NCI-H1694 (cell line): ENCODE measurements around the gene FAM131B.
"Not testable (repeated sequence)": the region's sequence is repeated elsewhere in the genome, so short reads cannot be mapped to it uniquely, and the experiment has no call there.

Experiments
- DNase-seq: peaks from one replicate; lab custom pipeline; 2025; lab: John Stamatoyannopoulos, UW

FAM131B gene

DNA sequence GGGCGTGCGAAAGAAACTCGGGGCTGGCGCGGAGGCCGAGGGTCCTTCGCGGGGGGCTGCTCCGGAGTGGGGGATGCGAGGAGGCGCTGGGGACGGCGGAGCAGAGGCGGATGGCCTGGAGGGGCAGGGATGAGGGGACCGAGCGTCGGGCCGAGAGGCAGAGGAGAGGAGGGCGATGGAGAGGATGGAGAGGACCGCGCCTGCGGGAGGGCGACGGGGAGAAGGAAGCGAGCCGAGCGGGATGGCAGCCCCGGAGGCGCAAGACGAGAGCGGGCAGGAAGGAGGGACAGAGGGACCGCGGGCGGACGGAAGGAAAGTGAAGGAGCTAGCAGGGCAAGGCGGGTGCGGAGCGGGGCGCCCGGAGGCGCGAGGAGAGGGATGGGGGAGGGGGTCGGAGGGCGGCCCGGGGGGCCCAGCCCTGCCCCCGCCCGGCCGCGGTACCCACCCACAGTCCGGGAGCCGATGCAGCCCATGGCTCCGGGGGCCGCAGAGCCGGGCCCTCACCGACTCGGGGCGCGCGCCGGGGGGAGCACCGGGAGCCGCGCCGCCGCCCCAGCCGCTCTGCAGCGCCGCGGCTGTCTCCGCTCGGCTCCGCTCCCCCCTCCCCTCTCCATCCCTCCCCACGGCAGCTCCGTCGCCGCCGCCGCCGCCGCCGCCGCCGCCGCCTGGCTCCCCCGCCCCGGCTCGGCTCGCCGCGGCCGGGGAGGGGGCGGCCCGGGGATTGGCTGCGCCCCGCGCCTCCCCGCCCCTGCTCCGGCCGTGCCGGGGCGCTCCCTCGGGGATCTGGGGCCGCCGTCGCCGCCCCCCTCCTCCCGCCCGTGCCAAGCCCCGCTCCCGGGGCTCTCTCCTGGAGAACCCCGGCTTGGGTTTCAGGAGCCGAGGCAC lies at the start of gene FAM131B:
TSS of gene FAM131B (minus strand) at position 583 of the 885 bp plus-strand sequence. CDS start at position 473, 110 bp downstream.
- no peak for DNase-seq

- DNase-seq, result no peak
Measured at GRCh38 chr7:143411976-143412708, 49.6 kb upstream of the FAM131B start.

DNA sequence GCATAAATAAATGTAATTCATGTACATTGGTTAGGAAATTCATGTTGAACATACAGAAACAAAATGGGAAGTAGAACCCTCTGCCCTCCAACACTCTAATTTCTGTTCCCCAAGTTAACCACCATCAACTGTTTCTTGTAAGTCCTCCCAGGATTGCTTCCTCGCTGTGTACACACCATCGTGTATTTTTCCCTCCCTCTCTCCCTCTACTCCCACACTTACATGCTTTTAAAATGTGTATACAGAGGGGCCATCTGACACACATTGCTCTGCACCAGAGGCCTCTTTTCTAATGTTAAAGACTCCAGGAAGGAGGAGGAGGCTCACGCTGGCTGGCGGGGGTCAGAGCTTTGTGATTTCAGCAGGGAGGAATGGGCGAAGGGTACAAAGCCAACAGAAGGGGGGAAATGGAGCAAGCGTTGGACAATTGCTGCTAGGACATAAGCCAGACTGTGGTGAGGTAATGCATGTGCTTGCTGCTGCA lies 48.0 kb upstream of the FAM131B start:
- DNase-seq, result no peak

DNA sequence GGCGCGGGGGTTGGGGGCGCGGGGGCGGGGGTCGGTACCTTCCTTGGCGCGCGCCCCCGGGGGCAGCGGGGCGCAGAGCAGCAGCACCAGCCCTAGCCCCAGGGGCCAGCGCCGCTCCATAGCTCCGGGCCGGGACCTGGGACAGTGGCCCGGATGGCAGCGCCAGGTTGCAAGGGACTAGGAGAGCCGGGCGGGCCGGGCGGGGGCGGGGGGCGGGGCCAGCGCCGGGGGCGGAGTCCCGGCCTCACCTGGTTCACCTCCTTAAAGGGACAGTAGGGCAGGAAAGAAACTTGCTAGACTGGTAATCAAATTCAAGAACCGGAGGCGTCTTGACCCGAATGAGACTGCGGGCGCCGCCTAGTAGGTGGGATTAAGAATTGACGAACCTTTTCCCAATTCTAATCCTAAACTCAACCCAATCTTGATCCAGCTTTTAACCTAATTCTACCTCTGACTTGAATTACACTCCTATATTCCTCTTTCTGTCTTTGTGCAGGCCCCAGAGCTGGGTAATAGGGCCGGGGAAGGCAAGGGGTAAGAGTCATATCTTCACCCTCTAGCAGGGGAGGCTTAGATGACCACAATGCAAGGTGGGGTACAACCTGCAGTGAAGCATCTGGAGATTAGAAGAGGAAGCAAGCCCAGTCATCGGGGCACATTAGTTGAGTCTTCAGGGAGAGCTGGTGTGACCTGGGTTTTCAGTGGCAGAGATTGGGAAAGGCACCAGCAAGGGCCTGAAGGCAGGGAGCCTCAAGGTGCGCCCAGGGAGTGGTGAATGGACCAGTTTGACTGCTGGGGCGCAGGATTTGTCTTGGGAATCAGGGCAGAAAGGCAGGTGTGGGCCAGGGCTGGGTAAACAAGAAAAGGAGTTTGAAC lies 46.4 kb upstream of the FAM131B start, which contains the start of gene EPHA1:
TSS of gene EPHA1 (minus strand) at position 171 of the 876 bp plus-strand sequence. CDS start at position 120, 51 bp downstream.
- no peak for DNase-seq

DNA sequence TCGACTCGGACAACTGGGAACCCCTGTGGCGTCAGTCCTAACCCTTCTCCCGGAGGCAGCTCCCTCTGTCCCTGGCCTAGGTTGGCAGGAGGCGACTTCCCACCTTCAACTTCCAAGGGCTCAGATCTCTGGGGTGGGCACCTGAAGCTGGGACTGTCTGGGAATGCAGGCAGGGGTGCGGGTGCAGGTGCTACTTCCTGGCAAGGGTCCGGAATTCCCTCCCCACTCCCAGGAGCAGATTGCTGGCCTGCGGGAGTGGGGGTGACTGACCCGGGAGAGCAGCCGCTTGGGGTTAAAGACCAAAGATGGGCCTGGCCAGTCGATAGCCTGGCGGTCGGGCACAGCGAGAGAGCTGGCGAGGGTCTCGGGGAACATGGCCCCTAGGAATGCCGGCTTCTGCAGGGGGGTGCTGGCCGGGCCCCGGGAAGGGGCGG lies 45.8 kb upstream of the FAM131B start:
- DNase-seq, result no peak

DNA sequence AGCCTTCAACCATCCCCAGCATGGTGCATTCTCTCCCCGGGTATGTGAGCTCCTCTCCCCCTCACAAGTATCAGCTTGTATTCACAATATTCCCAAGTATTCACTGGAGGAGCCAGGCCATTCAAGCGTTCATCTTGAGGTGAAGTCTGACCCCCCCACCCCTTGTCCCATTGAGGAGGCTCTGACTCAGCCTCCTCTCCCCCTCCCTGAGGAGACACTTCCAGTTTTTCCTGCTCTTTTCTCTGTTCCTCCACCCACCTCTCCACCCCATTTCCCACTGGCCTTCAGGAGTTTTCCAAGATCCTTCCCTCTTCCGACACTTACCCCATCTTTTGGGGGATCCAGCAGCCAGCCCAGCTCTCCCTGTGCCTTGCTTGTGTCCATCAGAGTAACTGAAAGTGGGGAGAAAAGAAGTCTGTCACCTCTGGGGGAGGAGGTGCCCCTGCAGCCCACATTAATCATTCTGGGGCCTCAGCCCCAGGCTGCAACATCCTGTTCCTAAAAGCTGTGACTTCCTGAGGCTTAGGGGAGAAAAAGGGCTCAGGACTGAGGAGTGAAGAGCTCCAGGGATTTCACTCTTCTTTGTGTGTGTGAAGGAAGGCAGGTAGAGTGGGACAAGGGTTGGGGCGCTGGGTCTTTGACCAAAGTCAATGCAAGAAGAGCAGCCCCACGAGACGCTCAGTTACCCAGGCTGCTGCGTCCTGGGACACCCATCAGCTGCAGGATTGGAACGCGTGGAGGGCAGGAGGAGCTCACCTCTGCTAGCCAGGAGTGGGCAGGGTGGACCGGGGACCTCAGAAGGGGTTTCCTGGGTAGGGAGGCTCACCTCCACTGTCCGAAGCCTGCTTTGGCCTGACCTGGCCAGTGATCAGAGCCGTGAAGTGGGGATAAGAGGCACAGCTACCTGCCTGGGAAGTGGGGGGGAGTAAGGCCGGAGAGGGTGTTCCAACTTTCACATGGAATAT lies 45.1 kb upstream of the FAM131B start:
- DNase-seq, result no peak

GRCh38 chr7:143406002-143406357 lies 43.5 kb upstream of the FAM131B start:
- no peak for DNase-seq

DNA sequence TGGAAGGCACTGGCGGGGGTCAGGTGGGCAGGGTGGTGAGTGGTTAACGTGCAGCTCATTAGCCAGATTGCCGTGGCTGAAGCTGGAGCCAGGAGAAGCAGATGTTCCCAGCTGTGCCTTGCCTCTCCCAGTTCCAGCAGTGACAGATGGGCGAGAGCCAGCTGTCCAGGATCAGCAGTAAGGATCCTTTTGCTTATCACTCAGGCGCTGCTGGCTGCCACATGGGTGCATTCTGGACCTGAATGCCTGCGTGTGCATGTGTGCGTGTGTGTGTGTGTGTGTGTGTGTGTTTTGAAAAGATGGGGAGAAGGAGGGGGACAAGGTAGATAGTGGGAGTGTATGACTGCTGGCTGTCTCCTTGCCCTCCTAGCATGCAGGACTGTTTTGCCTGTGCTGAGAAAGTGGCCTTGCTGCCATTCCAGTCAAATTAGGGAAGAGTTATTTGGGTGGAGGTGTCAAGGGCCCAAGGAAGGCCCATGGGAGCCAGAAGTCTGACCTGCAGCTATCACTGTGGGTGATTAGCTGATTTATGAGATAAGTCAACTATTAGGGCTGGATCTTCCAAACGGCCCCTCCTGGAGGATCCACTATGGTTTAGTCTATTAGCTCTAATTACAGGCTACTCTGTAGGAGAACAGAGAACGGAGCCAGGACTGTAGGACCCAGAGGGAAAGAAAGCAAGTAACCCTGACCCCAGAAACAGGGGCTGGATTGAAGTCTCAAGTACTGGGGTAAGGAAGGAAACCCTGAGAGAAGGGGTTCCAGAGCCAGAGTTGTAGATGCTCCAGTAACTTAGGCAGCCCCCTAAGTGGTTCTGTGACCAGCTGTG lies 42.9 kb upstream of the FAM131B start:
- no peak for DNase-seq

GRCh38 chr7:143402233-143402632 lies 39.7 kb upstream of the FAM131B start:
- not testable (repeated sequence) for DNase-seq

GRCh38 chr7:143401265-143401664 lies 38.8 kb upstream of the FAM131B start:
- no peak for DNase-seq

DNA sequence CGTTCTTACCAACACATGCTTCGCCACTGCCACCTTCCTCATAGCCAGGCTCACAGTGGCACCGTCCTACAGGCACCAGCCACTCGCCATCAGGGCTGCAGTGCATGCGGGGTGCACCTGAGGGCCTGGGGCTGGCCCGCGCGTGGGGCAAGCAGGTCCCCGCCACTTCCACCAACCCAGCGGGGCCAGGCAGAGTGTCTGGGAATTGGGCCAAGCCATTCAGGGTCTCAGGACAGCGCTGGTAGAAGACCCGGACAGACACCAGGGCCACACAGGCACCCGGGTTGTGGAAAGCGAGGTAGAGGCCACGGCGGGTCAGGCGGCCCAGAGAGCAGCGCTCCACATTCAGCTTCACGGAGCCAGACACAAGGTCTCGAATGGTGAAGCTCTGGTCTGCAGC lies 37.1 kb upstream of the FAM131B start:
- no peak for DNase-seq

- no peak for DNase-seq
Measured at GRCh38 chr7:143399151-143399550, 36.6 kb upstream of the FAM131B start.

DNA sequence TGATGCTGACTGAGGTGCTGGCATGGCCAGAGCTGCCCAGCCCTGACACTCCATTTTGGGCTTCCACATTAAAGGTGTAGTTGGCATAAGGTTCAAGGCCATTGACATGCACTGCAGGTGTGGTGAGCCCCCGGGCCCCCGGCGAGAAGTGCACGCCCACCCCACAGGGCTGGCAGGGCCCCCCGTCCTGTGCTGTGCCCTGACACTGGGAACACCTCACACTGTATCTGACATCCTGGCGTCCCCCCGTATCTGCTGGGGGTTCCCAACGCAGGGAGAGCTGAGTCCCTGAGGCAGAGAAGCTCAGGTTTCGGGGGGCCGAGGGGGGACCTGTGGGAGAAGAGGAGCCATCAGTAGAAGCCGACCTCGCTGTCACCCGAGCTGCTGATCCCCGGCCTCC lies 36.1 kb upstream of the FAM131B start:
- DNase-seq, result no peak

DNA sequence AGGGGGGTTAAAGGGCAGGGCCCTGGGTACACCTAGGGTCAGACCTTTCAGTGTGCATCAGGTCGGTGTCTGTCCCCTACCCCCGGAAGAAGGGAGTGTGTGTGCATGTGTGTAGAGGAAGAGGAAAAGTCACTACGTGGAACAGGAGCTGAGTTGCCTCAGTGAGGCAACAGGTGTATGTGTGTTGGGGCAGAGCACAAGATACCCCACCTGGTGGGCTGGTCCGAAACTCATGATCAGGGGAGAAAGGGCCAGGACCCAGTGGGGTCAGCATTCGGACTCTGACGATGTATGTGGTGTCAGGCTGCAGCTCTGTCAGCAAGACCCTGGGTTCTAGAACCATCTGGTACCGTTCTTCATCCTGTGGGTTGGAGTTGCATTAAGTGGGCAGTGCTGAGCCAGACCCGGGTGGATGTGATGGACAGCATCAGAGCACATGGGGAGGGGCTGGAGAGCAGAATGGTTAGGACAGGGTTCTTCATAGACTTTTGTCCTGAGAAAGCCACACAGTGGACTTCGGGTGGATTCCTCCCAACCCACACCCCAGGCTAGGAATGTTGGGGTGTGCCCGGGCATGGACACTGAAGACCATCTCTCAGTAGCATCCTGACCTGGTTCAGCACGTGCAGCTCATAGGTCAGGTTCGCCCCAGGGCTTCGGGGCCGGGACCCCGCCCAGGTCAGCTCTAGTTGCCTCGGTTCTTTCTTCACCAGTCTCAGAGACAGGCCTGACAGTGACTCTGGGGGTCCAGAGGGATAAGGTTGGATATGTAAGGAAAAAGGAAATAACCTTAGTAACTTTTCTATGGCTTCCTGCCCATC lies 35.4 kb upstream of the FAM131B start:
- DNase-seq, result no peak

GRCh38 chr7:143396625-143397556 lies 34.4 kb upstream of the FAM131B start:
- no peak for DNase-seq

GRCh38 chr7:143396182-143396581 lies 33.7 kb upstream of the FAM131B start:
- no peak for DNase-seq

- no peak for DNase-seq
Measured at GRCh38 chr7:143395187-143396149, 33.0 kb upstream of the FAM131B start.
